Measurements from ENCODE around the gene CLMP.

- no peak for TF ChIP-seq CTCF (IDR thresholded peaks at IDR 0.05; ENCODE audit: poor library complexity, severe bottlenecking)
- no peak for TF ChIP-seq POLR2AphosphoS5 (IDR thresholded peaks at IDR 0.05)
- no peak for TF ChIP-seq REST (IDR thresholded peaks at IDR 0.05; ENCODE audit: borderline replicate concordance)
Observed at GRCh38 chr11:123091506-123091905, 103.5 kb downstream of the CLMP start.
